Right lobe of liver (tissue), 6 donors: ENCODE measurements around the gene SP5. TPM values are rescaled to one million over a fixed set of nuclear protein-coding genes. Genes with fewer than 3 reads are reported as not detected.
A peak's percentile ranks its signal among the peaks of the same experiment; 100 is the strongest.
"Not testable (repeated sequence)": the region's sequence is repeated elsewhere in the genome, so short reads cannot be mapped to it uniquely, and the experiment has no call there.

Source experiments
- ATAC-seq, 4 donors: fragments of 200-7000 bp; cut with Tn5 transposase; one replicate each; pipeline ENCODE4 v1.9.1; 2020; ENCODE audit warnings: mild to moderate bottlenecking in 4 of 4, moderate library complexity in 4 of 4
- DNase-seq, 3 donors: peaks; one replicate each; pipeline ENCODE4 v3.0.0-alpha.2; 2020
- H3K27ac ChIP-seq, 3 donors: fragments of 200-600 bp; one replicate each; pipeline ENCODE4 v1.8.0; 2022
- H3K27me3 ChIP-seq, 2 donors: fragments of 200-600 bp; one replicate each; pipeline ENCODE4 v1.8.0; 2022
- H3K36me3 ChIP-seq, 4 donors: fragments of 200-600 bp; sonication (generic) in 1 of 4; one replicate each; pipeline versions ENCODE4 v1.5.1 to v1.8.0; 2017 to 2022; ENCODE audit warnings: control low read depth in 1 of 4
- H3K4me1 ChIP-seq, 4 donors: fragments of 200-600 bp; sonication (generic) in 1 of 4; one replicate each; pipeline versions ENCODE4 v1.5.1 to v1.8.0; 2017 to 2022; ENCODE audit warnings: control low read depth in 1 of 4
- H3K4me3 ChIP-seq, 3 donors: fragments of 200-600 bp; one replicate each; pipeline ENCODE4 v1.8.0; 2022
- H3K9me3 ChIP-seq, 4 donors: fragments of 200-600 bp; sonication (generic) in 1 of 4; one replicate each; pipeline versions ENCODE4 v1.5.1 to v1.8.0; 2017 to 2022; ENCODE audit warnings: control low read depth in 1 of 4
- CTCF ChIP-seq, 4 donors: fragments of 200-600 bp in 3 of 4; fragments of 450-650 bp in 1 of 4; IDR thresholded peaks; one replicate each; pipeline versions ENCODE4 v1.5.1 to v1.8.0; 2016 to 2022; ENCODE audit warnings: antibody characterized with exemption in 4 of 4, mild to moderate bottlenecking in 2 of 4
- POLR2A ChIP-seq: fragments of 450-650 bp; IDR thresholded peaks from one replicate; pipeline ENCODE4 v1.6.1; 2017; ENCODE audit warnings: antibody characterized with exemption, mild to moderate bottlenecking
- WGBS: methylation state at CpG from one replicate; pipeline ENCODE4 v1.1.6; 2018; ENCODE audit warnings: low coverage, low lambda C conversion rate; ENCODE audit not compliant: insufficient coverage; ENCODE audit errors: missing lambda C conversion rate; 5-methylcytosine and 5-hydroxymethylcytosine counted together
- intact Hi-C, 2 donors: fragments of 100-400 bp; cut with DNase I; formaldehyde crosslinking; loops; one replicate each; pipeline versions ENCODE4 v1.11.2 to v1.14.1; 2022
- total RNA-seq, 6 experiments: library from RNA; depleted of rRNA in 2 of 6; stranded (reverse); fragments of >200 nt in 2 of 6; fragmentation: NEBNext Ultra II Directional in 3 of 6; extraction: Animal tissue kit (Norgen Biotek cat#: 25700) in 3 of 6; gene quantifications; one replicate each; pipeline versions ENCODE4 v1.1.0 to v1.2.4, GENCODE V29; 2016 to 2023
- donor health status: DM: no; HTN: yes; CAD: no.
- donor health status: DM: no; HTN: no; CAD: no.
- donor health status: DM: no; HTN: no; CAD: no.
- donor health status: DM: no; HTN: yes; CAD: no.
- donor health status: DM: no; HTN: yes; CAD: no.

Gene SP5
- total RNA-seq, 6 experiments from 2014 or later: 1.4 to 16.0 (median 1.9) TPM

GRCh38 chr2:170747921-170748320 lies 32.8 kb downstream of the SP5 start:
- no peak for ATAC-seq
- 48% methylated on average over 2 of the region's 4 CpGs for WGBS
- no peak for DNase-seq
- Histone ChIP-seq H3K27me3 (no peaks in the 10 kb centered on the region), H3K9me3 (no peaks in the 10 kb centered on the region), H3K27ac (no peak overlapping the region), H3K4me3 (no peak overlapping the region), H3K36me3 (no peaks in the 10 kb centered on the region), H3K4me1 (peaks cover 0 to 9% (median 2%) of the 10 kb centered on the region in 4 donors)
- intact Hi-C loops: no loop called here
- TF ChIP-seq POLR2A: no peak
- no peak for TF ChIP-seq CTCF (IDR thresholded peaks at IDR 0.05)

DNA sequence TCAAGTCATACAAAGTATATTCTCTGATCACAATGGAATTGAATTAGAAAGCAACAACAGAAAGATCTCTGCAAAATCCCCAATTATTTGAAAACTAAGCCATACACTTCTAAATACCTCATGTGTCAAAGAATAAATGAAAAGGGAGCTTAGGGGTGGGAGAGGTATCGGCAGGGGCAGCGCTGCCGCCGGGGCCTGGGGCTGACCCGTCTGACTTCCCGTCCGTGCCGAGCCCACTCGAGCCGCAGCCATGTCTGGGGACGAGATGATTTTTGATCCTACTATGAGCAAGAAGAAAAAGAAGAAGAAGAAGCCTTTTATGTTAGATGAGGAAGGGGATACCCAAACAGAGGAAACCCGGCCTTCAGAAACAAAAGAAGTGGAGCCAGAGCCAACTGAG lies 36.4 kb downstream of the SP5 start:
- H3K4me3 ChIP-seq, H3K27ac ChIP-seq, H3K36me3 ChIP-seq, intact Hi-C loops, H3K27me3 ChIP-seq, H3K4me1 ChIP-seq, DNase-seq, H3K9me3 ChIP-seq: not testable (repeated sequence)
- 87% methylated on average over 8 of the region's 12 CpGs for WGBS
- peak in 2 of 4 donors; percentile 49 to 60 for ATAC-seq

GRCh38 chr2:170761572-170761971 lies 46.4 kb downstream of the SP5 start:
- TF ChIP-seq POLR2A: no peak
- TF ChIP-seq CTCF (IDR thresholded peaks at IDR 0.05): no peak
- no peak for DNase-seq
- intact Hi-C loops: no loop called here
- H3K9me3 ChIP-seq: no peaks in the 10 kb centered on the region
- ATAC-seq: no peak
- H3K4me3 ChIP-seq: no peak overlapping the region
- H3K27me3 ChIP-seq: no peaks in the 10 kb centered on the region
- no peak overlapping the region for H3K27ac ChIP-seq
- peaks cover 0 to 9% (median 0%) of the 10 kb centered on the region in 4 donors for H3K4me1 ChIP-seq
- H3K36me3 ChIP-seq: no peaks in the 10 kb centered on the region

GRCh38 chr2:170762760-170763159 lies 47.6 kb downstream of the SP5 start:
- Histone ChIP-seq H3K4me1 (peaks cover 0 to 9% (median 0%) of the 10 kb centered on the region in 4 donors), H3K27ac (no peak overlapping the region), H3K27me3 (no peaks in the 10 kb centered on the region), H3K4me3 (no peak overlapping the region), H3K36me3 (no peaks in the 10 kb centered on the region), H3K9me3 (no peaks in the 10 kb centered on the region)
- intact Hi-C loops: no loop called here
- DNase-seq (no peak), ATAC-seq (no peak)
- 70% methylated on average over 7 of the region's 7 CpGs for WGBS
- TF ChIP-seq POLR2A: no peak
- TF ChIP-seq CTCF (IDR thresholded peaks at IDR 0.05): no peak

DNA sequence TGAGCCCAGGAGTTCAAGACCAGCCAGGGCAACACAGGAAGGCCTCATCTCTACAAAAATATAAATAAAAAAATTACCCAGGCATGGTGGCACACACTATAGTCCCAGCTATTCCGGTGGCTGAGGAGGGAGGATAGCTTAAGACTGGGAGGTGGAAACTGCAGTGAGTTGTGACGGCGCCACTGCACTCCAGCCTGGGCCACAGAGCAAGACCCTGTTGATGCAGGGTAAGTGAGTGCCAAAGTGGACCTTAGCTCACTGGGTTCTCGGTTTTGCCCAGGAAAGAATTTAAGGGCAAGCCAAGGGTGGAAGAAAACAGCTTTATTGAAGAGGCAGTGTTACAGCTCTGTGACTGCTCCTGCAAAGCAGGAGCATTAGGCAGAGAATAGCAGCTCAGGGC lies 48.1 kb downstream of the SP5 start:
- Histone ChIP-seq H3K36me3 (no peaks in the 10 kb centered on the region), H3K9me3 (no peaks in the 10 kb centered on the region), H3K4me1 (peaks cover 0 to 9% (median 0%) of the 10 kb centered on the region in 4 donors), H3K27ac (no peak overlapping the region), H3K4me3 (no peak overlapping the region), H3K27me3 (no peaks in the 10 kb centered on the region)
- TF ChIP-seq CTCF (IDR thresholded peaks at IDR 0.05) (no peak), POLR2A (no peak)
- DNase-seq (no peak), ATAC-seq (no peak)
- intact Hi-C loops: no loop called here
- WGBS: 84% methylated on average over 4 of the region's 4 CpGs
